ENCODE data around the gene DLEC1.

The DLEC1 gene

GRCh38 chr3:38111696-38112377, 72.8 kb downstream of the DLEC1 start:
- no peak for DNase-seq (ENCODE audit: extremely low read depth, insufficient read length)
- H3K36me3 ChIP-seq (ENCODE audit: control insufficient read depth, insufficient read depth, low read length): no peaks in the 10 kb centered on the region
- H3K27me3 ChIP-seq (replicated peaks; ENCODE audit: control insufficient read depth, insufficient read depth, low read length): no peaks in the 10 kb centered on the region; the same call in 1 of the 2 replicates
- TF ChIP-seq CTCF (IDR thresholded peaks at IDR 0.05; ENCODE audit: insufficient read depth, low read length, poor library complexity, severe bottlenecking): no peak
- no peak overlapping the region for H3K4me3 ChIP-seq (replicated peaks; ENCODE audit: low read depth, low read length)

GRCh38 chr3:38112378-38112761, 73.4 kb downstream of the DLEC1 start:
- no peak for DNase-seq (ENCODE audit: extremely low read depth, insufficient read length)
- H3K4me3 ChIP-seq (replicated peaks; ENCODE audit: low read depth, low read length): no peak overlapping the region
- TF ChIP-seq CTCF (IDR thresholded peaks at IDR 0.05; ENCODE audit: insufficient read depth, low read length, poor library complexity, severe bottlenecking): no peak
- H3K36me3 ChIP-seq (ENCODE audit: control insufficient read depth, insufficient read depth, low read length): no peaks in the 10 kb centered on the region
- no peaks in the 10 kb centered on the region; the same call in 1 of the 2 replicates for H3K27me3 ChIP-seq (replicated peaks; ENCODE audit: control insufficient read depth, insufficient read depth, low read length)

- no peak for DNase-seq (ENCODE audit: extremely low read depth, insufficient read length)
- no peaks in the 10 kb centered on the region for H3K36me3 ChIP-seq (ENCODE audit: control insufficient read depth, insufficient read depth, low read length)
- no peaks in the 10 kb centered on the region; the same call in 1 of the 2 replicates for H3K27me3 ChIP-seq (replicated peaks; ENCODE audit: control insufficient read depth, insufficient read depth, low read length)
- no peak overlapping the region for H3K4me3 ChIP-seq (replicated peaks; ENCODE audit: low read depth, low read length)
- no peak for TF ChIP-seq CTCF (IDR thresholded peaks at IDR 0.05; ENCODE audit: insufficient read depth, low read length, poor library complexity, severe bottlenecking)
Measured at GRCh38 chr3:38114052-38114874, 75.3 kb downstream of the DLEC1 start.

GRCh38 chr3:38114875-38115644, 76.1 kb downstream of the DLEC1 start:
- no peak overlapping the region for H3K4me3 ChIP-seq (replicated peaks; ENCODE audit: low read depth, low read length)
- H3K36me3 ChIP-seq (ENCODE audit: control insufficient read depth, insufficient read depth, low read length): peaks cover 2% of the 10 kb centered on the region
- no peak for TF ChIP-seq CTCF (IDR thresholded peaks at IDR 0.05; ENCODE audit: insufficient read depth, low read length, poor library complexity, severe bottlenecking)
- no peaks in the 10 kb centered on the region; the same call in 1 of the 2 replicates for H3K27me3 ChIP-seq (replicated peaks; ENCODE audit: control insufficient read depth, insufficient read depth, low read length)
- DNase-seq (ENCODE audit: extremely low read depth, insufficient read length): no peak

- no peak for TF ChIP-seq CTCF (IDR thresholded peaks at IDR 0.05; ENCODE audit: insufficient read depth, low read length, poor library complexity, severe bottlenecking)
Measured at GRCh38 chr3:38115645-38116427, 76.8 kb downstream of the DLEC1 start.

More at GRCh38 chr3:38115645-38116427, 76.8 kb downstream of the DLEC1 start:
- H3K36me3 ChIP-seq (ENCODE audit: control insufficient read depth, insufficient read depth, low read length): peaks cover 3% of the 10 kb centered on the region
- no peak overlapping the region for H3K4me3 ChIP-seq (replicated peaks; ENCODE audit: low read depth, low read length)
- DNase-seq (ENCODE audit: extremely low read depth, insufficient read length): no peak
- H3K27me3 ChIP-seq (replicated peaks; ENCODE audit: control insufficient read depth, insufficient read depth, low read length): no peaks in the 10 kb centered on the region; the same call in 1 of the 2 replicates
